Stimulated activated CD8-positive, alpha-beta memory T cell treated with anti-CD3 and anti-CD28 coated beads, Interleukin-4, amount 100 ng/mL, for 4 hours (primary cell): ENCODE results near the gene CEP72.
A peak's percentile ranks its signal among the peaks of the same experiment; 100 is the strongest.
"Not testable (repeated sequence)": the region's sequence is repeated elsewhere in the genome, so short reads cannot be mapped to it uniquely, and the experiment has no call there.

Experiments used
- DNase-seq, 2 donors: peaks; one replicate each; pipeline ENCODE4 v3.0.0-alpha.2; 2020; ENCODE audit warnings: low read depth in 2 of 2, low spot score in 1 of 2

The CEP72 gene

GRCh38 chr5:680836-681235 lies 68.7 kb downstream of the CEP72 start:
- not testable (repeated sequence) for DNase-seq

GRCh38 chr5:681317-682191 lies 69.4 kb downstream of the CEP72 start:
- DNase-seq = not testable (repeated sequence)

DNA sequence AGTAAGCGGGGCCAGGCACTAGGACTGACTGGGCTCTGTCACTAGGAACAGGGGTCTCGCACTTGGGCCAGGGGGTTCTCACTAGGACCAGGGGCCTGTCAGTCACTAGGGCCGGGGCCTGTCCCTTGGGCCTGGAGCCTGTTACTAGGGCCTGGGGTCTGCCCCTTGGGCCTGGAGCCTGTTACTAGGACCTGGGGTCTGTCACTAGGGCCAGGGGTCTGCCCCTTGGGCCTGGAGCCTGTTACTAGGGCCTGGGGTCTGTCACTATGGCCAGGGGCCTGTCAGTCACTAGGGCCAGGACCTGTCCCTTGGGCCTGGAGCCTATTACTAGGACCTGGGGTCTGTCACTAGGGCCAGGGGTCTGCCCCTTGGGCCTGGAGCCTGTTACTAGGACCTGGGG lies 70.1 kb downstream of the CEP72 start:
- DNase-seq = not testable (repeated sequence)

- not testable (repeated sequence) for DNase-seq
Observed at GRCh38 chr5:682651-683358, 70.7 kb downstream of the CEP72 start.

- DNase-seq = no peak
Observed at GRCh38 chr5:683551-684481, 71.7 kb downstream of the CEP72 start.

- no peak for DNase-seq
Observed at GRCh38 chr5:684751-685216, 72.6 kb downstream of the CEP72 start.

DNA sequence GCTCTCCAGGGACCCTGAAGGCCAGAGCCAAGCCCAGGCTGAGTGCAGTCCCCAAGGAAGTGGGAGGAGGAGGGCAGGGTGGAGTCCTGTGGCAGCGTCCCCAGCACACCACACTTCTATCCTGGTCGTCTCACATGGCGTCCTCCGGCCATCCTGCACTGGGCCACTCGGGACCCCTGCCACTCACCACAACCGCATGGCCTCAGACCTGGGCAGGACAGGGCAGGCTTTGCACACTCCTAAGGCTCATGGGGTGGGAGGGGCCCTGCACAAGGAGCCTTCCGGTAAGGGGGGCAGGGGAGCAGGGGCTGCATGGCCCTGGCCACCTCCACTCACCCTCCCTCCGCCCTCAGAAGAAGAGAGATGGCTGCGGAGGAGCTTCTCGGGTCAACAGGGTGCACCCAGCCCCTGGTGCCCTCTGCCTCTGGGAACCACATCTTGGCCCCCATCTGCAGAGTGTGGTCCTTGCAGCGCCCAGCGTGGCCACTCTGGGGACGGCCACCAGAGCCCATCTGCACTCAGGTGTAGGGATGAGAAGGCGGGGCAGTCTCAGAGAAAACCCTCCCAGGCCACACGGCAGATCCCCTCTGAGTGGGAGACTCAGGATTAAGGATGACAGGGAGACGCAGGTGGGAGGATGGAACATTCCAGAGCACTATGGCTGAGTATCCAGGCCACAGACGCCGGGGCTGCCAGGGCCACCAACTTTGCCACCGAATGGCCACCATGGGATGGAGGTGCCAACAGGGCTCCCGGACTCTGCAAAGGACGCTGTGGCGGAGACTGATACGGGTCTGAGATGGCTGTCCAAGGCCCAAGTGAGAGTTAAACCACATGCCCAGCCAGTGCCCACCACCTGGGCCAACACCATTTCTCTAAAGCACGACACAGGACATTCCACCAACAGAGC lies 73.4 kb downstream of the CEP72 start:
- no peak for DNase-seq

DNA sequence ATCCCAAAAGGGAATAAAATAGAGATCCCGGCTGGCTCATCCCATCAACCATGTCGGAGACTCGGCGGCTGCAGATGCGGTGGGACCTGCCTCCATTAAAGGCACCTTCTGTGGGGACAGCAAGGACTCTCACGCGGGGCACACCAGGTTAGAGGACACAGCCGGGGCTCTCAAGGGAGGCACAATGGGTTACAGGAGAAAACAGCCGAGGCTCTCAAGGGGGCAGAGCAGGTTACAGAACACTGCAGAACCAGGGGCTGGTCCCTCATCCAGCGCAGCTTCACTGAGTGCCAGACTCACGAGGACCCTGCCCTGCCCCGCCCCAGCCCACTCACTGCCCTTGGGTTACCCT lies 74.0 kb downstream of the CEP72 start:
- DNase-seq = not testable (repeated sequence)

GRCh38 chr5:686936-687335 lies 74.8 kb downstream of the CEP72 start:
- DNase-seq = not testable (repeated sequence)

DNA sequence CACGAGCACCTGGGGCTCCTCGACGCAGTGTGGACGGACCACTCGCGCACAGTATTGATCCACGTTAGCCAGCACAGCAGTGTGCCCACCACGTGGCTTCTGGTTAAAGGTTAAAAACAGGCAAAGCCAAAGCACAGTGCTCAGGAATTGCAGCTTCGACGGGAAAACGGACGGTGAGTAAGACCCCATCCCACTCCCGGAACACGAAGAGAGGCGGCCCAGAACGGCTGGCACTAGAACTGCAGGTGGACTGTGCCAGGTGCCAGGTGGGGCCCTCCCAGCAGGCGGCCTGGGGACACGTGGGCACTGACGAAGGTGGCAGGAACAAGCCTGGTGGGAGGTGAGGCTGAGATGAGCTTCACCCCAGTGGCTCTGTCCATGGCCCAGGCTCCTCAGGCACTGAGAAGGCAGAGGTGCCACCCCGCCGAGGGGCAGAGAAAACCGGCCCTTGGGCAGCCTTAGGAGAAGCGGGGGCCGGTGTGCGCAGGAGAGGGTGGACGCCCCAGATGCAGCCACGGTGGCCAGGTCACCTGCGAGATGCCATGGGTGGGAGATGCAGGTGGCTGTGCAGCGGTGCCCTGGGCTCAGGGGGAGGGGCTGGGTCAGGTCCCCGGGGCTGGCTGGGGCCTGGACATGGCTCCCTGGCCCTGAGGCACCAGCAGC lies 76.3 kb downstream of the CEP72 start:
- DNase-seq = not testable (repeated sequence)

- DNase-seq = not testable (repeated sequence)
Observed at GRCh38 chr5:690293-690692, 78.2 kb downstream of the CEP72 start.

DNA sequence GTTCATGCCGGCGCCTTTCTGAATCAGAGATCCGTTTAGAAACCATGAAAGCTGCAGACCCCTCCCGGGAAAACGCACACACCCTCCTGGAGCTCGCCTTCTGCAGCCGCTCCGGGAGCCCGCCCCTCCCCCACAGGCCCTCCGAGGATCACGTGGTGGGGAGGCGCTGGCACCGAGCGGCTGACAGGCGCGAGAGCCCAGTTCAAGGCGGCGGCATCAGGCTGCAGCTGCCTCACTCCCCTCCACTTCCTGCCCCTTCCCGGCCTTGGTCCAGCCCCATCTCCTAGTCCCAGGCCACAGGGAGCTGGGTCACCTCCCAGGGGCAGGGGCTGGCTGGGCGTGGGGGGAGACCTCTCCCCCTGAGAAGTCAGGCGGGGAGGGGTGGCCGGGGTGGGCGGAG lies 78.9 kb downstream of the CEP72 start:
- not testable (repeated sequence) for DNase-seq

DNA sequence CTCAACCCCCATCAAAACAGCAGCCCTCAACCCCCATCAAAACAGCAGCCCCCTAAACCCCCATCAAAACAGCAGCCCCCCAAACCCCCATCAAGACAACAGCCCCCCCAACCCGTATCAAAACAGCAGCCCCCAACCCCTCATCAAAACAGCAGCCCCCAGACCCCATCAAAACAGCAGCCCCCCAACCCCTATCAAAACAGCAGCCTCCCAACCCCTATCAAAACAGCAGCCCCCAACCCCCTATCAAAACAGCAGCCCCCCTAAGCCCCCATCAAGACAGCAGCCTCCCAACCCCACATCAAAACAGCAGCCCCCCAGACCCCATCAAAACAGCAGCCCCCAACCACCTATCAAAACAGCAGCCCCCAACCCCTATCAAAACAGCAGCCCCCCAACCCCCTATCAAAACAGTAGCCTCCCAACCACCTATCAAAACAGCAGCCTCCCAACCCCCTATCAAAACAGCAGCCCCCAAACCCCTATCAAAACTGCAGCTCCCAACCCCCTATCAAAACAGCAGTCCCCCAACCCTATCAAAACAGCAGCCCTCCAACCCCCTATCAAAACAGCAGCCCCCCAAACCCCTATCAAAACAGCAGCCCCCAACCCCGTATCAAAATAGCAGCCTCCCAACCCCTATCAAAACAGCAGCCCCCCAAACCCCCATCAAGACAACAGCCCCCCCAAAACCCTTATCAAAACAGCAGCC lies 79.8 kb downstream of the CEP72 start:
- no peak for DNase-seq

DNA sequence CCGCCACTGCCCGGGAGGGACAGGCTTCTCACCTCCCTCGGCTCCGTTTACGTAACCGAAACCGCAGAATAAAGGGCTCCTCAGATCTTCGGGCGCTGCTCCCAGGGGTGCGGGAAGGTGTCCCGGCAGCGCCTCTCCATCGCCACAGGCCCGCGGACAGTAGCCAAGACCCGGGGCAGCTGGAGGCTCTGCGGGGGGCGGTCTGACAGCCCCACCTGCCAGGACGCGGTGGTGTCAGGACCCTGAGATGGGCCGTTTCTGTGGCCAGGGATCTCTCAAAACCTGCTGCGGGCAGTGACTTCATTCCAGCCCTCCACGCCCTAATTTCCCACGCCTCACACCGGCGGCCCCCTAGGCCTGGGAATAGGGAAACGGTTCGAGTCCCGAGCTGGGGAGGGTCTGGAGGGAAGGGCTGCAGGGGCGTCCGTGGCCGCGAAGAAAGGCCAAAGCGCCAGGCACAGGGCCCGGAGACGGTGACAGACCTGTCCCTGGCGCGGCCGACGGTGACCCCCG lies 80.4 kb downstream of the CEP72 start:
- not testable (repeated sequence) for DNase-seq

DNA sequence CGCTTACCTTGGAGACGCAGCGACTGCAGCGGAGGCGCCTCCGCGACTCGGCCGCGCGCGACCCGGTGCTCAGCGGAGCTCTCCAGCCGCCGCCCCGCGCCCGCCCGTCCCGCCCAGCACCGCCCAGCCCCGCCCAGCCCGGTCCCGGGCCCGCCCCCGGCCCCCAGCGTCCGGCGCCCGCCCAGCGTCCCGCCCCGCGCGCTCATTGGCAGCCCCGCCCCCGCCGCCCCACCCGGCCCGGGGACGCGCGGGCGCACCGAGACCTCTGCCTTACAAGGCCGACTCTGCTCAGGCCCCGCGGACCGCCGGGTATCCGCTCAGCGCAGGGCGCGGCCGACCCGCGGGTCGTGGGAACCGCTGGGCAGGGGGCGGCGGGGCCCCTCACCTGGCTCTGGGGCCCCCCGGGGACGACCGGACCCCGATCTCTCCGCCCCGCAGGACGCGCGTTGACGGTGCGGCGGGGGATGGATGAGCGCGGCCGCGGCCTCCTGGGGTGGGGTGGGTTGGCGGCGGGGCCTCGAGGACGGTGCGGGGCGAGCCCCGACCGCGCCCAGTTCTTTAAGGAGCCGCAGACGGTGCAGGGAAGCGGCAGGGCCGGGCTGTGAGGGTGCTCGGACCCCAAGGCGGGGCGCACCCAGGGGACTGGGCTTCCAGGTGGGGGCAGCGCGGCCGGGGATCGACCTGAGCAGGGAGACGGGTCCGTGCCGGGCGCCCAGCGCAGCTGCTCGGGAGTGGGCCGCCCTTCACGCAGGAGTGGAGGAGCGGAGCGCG lies 81.3 kb downstream of the CEP72 start, which contains the start of gene TPPP:
Gene TPPP, minus strand, starts transcription at position 82 of the 771 bp plus-strand sequence. CDS start 15,292 bp downstream, outside the sequence.
- peak; percentile 40 to 57 for DNase-seq

DNA sequence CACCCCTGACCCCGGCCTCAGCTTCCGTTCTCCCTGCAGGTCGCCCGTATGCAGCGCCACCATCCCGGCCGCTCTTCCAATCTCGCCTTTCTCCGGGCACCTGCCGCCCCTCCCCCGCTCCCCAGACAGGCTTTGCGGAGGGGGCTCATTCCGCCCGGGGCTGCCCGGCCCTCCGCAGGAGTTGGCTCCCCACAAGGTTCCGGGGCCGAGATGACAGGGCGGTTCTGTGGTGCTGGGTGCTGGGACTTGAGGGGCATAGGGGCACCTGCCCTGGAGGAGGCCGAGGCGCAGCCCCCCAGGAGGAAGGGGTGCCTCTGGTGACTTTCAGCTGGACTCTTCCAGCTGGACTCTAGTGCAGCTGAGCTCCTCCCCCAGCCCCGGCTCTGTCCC lies 81.9 kb downstream of the CEP72 start:
- DNase-seq = not testable (repeated sequence)

DNA sequence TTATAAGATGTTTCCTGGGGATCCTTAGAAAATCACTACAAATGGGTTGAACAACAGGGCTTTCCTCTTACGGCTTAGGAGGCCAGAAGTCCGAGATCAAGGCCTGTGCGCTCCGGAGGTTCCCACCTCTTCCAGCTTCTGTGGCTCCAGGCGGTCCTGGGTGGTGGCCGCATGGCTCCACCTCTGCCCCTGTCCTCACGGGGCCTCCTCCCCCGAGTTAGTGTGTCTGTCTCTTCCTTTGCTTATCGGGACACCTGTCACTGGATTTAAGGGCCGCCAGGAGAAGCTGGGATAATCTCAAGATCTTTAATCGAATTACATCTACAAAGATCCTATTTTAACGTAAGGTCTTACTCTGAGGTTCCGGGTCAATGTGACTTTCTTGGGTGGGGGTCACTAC lies 83.3 kb downstream of the CEP72 start:
- not testable (repeated sequence) for DNase-seq

- DNase-seq = not testable (repeated sequence)
Observed at GRCh38 chr5:696191-696590, 84.1 kb downstream of the CEP72 start.
